ENCODE measurements around the gene GK2. TPM values are rescaled to one million over a fixed set of nuclear protein-coding genes. Genes with fewer than 3 reads are reported as not detected.

GK2 gene
- total and polyA plus RNA-seq, 9 of the 15 experiments (the other 6 are each of a cell fraction or from before 2014, with no cell fraction given), result 0.07 TPM; not detected in 8

DNA sequence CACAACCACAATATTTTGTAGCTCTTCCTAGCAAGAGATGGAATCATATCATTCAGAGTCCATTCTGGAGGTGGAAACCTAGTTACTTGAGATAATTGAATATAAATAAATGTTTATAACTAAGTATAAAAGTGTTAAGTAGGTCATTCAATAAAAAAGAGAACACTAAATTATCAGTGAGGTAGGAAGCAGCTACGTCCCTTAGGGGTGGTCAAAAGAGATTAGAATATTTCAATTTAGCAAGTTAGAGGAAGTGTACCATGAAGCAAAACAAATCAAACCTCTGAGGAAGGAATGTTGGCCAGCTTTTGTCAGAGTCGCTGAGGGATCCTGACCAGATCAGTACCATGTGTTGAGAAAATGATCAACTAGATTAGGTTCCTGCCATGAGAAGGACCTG is 38.0 kb downstream of the GK2 start:
- Histone ChIP-seq H3K9me1 (ENCODE audit: control insufficient read depth, insufficient read depth, low read length) (no peaks in the 10 kb centered on the region), H3K27me3 (ENCODE audit: control insufficient read depth in 2 of 2, insufficient read depth in 2 of 2, low read length in 2 of 2) (no peaks in the 10 kb centered on the region), H4K20me1 (replicated peaks; ENCODE audit: control insufficient read depth, insufficient read depth, low read length) (no peaks in the 10 kb centered on the region), H3K9ac (ENCODE audit: insufficient read depth in 1 of 2, low read depth in 2 of 2, low read length in 2 of 2) (no peak overlapping the region), H3K27ac (ENCODE audit: extremely low read depth, low read depth, low read length) (no peak overlapping the region), H2AFZ (ENCODE audit: low read depth, low read length) (peak overlapping the region; percentile 35; the same call in 1 of the 2 replicates), H3K4me1 (replicated peaks in 1 of 2; ENCODE audit: control insufficient read depth in 2 of 2, insufficient read depth in 2 of 2, low read length in 2 of 2) (peaks cover 0 to 2% of the 10 kb centered on the region in 2 experiments; a peak in 1 of 5 replicates), H3K4me3 (no peak overlapping the region), H3K79me2 (ENCODE audit: control insufficient read depth, insufficient read depth, low read length) (no peaks in the 10 kb centered on the region), H3K9me3 (replicated peaks; ENCODE audit: control insufficient read depth, insufficient read depth, low read depth, low read length) (no peaks in the 10 kb centered on the region), H3K4me2 (ENCODE audit: insufficient read depth, low read length) (no peak overlapping the region), H3K36me3 (ENCODE audit: control insufficient read depth, insufficient read depth, low read length) (no peaks in the 10 kb centered on the region)
- TF ChIP-seq DIDO1 (tag; IDR thresholded peaks at IDR 0.05; ENCODE audit: low read depth), result no peak
- no peak for TF ChIP-seq POLR3A (IDR thresholded peaks at IDR 0.05; ENCODE audit: borderline replicate concordance, extremely low read depth, insufficient read depth, insufficient read length)
- TF ChIP-seq GATAD2A (IDR thresholded peaks at IDR 0.05), result no peak
- TF ChIP-seq TRIM24 (IDR thresholded peaks at IDR 0.05), result no peak
- no peak for TF ChIP-seq PURB (CRISPR knock-in tag; IDR thresholded peaks at IDR 0.05; ENCODE audit: low read depth)
- ATAC-seq (no peak), FAIRE-seq (no peak), DNase-seq (ENCODE audit: extremely low read depth in 1 of 4, low spot score in 3 of 4) (no peak)
- no TSS peak for BruUV-seq (replicated peaks)
- intact Hi-C loops (cut with micrococcal nuclease) (no loop called here), in situ Hi-C loops (cut with MboI) (no loop called here)
- ChIA-PET POLR2A (no interaction called here), CTCF (ENCODE audit: low intra/inter-chr PET ratio) (no interaction called here)
- 14% methylated on average over 2 of the region's 2 CpGs for WGBS (ENCODE audit: insufficient coverage, low coverage, missing lambda C conversion rate)

- H3K36me3 ChIP-seq (ENCODE audit: control insufficient read depth, insufficient read depth, low read length), result no peaks in the 10 kb centered on the region
- no peak overlapping the region for H3K4me3 ChIP-seq
- no TSS peak for BruUV-seq (replicated peaks)
- in situ Hi-C loops (cut with MboI) (no loop called here), intact Hi-C loops (cut with micrococcal nuclease) (no loop called here)
- no peaks in the 10 kb centered on the region for H4K20me1 ChIP-seq (replicated peaks; ENCODE audit: control insufficient read depth, insufficient read depth, low read length)
- no peaks in the 10 kb centered on the region for H3K27me3 ChIP-seq (ENCODE audit: control insufficient read depth in 2 of 2, insufficient read depth in 2 of 2, low read length in 2 of 2)
- H3K9me3 ChIP-seq (replicated peaks; ENCODE audit: control insufficient read depth, insufficient read depth, low read depth, low read length), result no peaks in the 10 kb centered on the region
- H3K4me1 ChIP-seq (replicated peaks in 1 of 2; ENCODE audit: control insufficient read depth in 2 of 2, insufficient read depth in 2 of 2, low read length in 2 of 2), result peaks cover 0 to 2% of the 10 kb centered on the region in 2 experiments; a peak in 1 of 5 replicates
- no peak overlapping the region for H3K27ac ChIP-seq (ENCODE audit: extremely low read depth, low read depth, low read length)
- ATAC-seq (no peak), DNase-seq (ENCODE audit: extremely low read depth in 1 of 4, low spot score in 3 of 4) (no peak), FAIRE-seq (no peak)
- CTCF ChIA-PET (ENCODE audit: low intra/inter-chr PET ratio), result no interaction called here
- H3K4me2 ChIP-seq (ENCODE audit: insufficient read depth, low read length), result no peak overlapping the region
- POLR2A ChIA-PET, result interaction anchor here (1.3 kb wide), 1 partner anchor 18 kb away, joined by 4 read pairs; no protein-coding TSS in a partner anchor
- H3K9ac ChIP-seq (ENCODE audit: insufficient read depth in 1 of 2, low read depth in 2 of 2, low read length in 2 of 2), result no peak overlapping the region
- no peaks in the 10 kb centered on the region for H3K9me1 ChIP-seq (ENCODE audit: control insufficient read depth, insufficient read depth, low read length)
- no peak overlapping the region for H2AFZ ChIP-seq (ENCODE audit: low read depth, low read length)
- no peaks in the 10 kb centered on the region for H3K79me2 ChIP-seq (ENCODE audit: control insufficient read depth, insufficient read depth, low read length)
- 42% methylated on average over 2 of the region's 2 CpGs for WGBS (ENCODE audit: insufficient coverage, low coverage, missing lambda C conversion rate)
- TF ChIP-seq ZNF785 (CRISPR knock-in tag; IDR thresholded peaks at IDR 0.05), result no peak
- TF ChIP-seq ZHX1 (conservative IDR thresholded peaks at IDR 0.05; ENCODE audit: low read length), result no peak
- no peak for TF ChIP-seq ZNF644 (tag; IDR thresholded peaks at IDR 0.05; ENCODE audit: low read depth)
- TF ChIP-seq ZKSCAN3 (CRISPR knock-in tag; IDR thresholded peaks at IDR 0.05), result no peak
- TF ChIP-seq ZBTB8A (IDR thresholded peaks at IDR 0.05; ENCODE audit: partially characterized antibody), result no peak
- TF ChIP-seq SRSF9 (IDR thresholded peaks at IDR 0.05; ENCODE audit: borderline replicate concordance, low read depth, low read length), result no peak
- TF ChIP-seq SMARCC2 (IDR thresholded peaks at IDR 0.05; ENCODE audit: low read depth), result no peak
- TF ChIP-seq IFI16 (CRISPR knock-in tag; IDR thresholded peaks at IDR 0.05), result no peak
- TF ChIP-seq, protein P1, sequence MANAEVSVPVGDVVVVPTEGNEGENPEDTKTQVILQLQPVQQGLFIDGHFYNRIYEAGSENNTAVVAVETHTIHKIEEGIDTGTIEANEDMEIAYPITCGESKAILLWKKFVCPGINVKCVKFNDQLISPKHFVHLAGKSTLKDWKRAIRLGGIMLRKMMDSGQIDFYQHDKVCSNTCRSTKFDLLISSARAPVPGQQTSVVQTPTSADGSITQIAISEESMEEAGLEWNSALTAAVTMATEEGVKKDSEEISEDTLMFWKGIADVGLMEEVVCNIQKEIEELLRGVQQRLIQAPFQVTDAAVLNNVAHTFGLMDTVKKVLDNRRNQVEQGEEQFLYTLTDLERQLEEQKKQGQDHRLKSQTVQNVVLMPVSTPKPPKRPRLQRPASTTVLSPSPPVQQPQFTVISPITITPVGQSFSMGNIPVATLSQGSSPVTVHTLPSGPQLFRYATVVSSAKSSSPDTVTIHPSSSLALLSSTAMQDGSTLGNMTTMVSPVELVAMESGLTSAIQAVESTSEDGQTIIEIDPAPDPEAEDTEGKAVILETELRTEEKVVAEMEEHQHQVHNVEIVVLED (CRISPR knock-in tag; IDR thresholded peaks at IDR 0.05), result no peak
Measured at GRCh38 chr4:79367096-79367495, 40.9 kb downstream of the GK2 start.
